Omental fat pad (tissue), 4 donors: ENCODE measurements around the gene VSIG8. TPM values are rescaled to one million over a fixed set of nuclear protein-coding genes. Genes with fewer than 3 reads are reported as not detected.
A peak's percentile ranks its signal among the peaks of the same experiment; 100 is the strongest.

Experiments
- ATAC-seq: fragments of 150-250 bp; one replicate; pipeline ENCODE4 v1.9.1; 2016; ENCODE audit warnings: mild to moderate bottlenecking, moderate library complexity; ENCODE audit not compliant: low FRiP score
- DNase-seq: peaks from one replicate; pipeline ENCODE4 v3.0.0-alpha.2; 2019; ENCODE audit warnings: low spot score
- total RNA-seq, 4 donors: library from RNA; depleted of rRNA; stranded (reverse); fragments of >200 nt; gene quantifications; one replicate each; pipeline ENCODE4 v1.1.0, GENCODE V29; 2016
- TF ChIP-seq, protein P1 (sequence below), 3 donors: fragments of 450-650 bp; IDR thresholded peaks; one replicate each; pipeline ENCODE4 v1.5.1; 2016 to 2017; ENCODE audit warnings: antibody characterized with exemption in 3 of 3, mild to moderate bottlenecking in 3 of 3, moderate library complexity in 2 of 3

The VSIG8 gene
- total RNA-seq, 4 donors from 2014 or later: not detected

DNA sequence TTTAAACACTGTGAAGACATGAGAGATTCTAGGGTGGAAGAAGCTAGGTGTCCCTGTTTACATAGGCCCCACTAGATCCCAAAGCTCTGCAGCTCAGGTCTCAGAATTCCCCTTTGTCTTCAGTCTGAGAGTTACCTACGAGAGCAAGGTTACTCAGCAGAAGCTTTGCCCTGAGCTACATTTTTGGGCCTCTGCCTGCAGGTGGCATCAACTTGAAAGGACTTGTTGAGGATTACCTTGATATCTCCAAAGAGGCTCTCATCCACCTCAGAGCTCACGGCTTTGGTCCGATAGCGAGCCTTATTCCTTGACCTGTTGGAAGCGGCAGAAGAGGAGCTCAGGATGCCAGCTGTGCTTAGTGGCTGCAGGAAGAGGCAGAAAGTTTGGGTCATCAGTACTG, 30.5 kb upstream of the VSIG8 start:
- ATAC-seq: no peak
- TF ChIP-seq, protein P1, sequence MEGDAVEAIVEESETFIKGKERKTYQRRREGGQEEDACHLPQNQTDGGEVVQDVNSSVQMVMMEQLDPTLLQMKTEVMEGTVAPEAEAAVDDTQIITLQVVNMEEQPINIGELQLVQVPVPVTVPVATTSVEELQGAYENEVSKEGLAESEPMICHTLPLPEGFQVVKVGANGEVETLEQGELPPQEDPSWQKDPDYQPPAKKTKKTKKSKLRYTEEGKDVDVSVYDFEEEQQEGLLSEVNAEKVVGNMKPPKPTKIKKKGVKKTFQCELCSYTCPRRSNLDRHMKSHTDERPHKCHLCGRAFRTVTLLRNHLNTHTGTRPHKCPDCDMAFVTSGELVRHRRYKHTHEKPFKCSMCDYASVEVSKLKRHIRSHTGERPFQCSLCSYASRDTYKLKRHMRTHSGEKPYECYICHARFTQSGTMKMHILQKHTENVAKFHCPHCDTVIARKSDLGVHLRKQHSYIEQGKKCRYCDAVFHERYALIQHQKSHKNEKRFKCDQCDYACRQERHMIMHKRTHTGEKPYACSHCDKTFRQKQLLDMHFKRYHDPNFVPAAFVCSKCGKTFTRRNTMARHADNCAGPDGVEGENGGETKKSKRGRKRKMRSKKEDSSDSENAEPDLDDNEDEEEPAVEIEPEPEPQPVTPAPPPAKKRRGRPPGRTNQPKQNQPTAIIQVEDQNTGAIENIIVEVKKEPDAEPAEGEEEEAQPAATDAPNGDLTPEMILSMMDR (IDR thresholded peaks at IDR 0.05): no peak
- DNase-seq: no peak

DNA sequence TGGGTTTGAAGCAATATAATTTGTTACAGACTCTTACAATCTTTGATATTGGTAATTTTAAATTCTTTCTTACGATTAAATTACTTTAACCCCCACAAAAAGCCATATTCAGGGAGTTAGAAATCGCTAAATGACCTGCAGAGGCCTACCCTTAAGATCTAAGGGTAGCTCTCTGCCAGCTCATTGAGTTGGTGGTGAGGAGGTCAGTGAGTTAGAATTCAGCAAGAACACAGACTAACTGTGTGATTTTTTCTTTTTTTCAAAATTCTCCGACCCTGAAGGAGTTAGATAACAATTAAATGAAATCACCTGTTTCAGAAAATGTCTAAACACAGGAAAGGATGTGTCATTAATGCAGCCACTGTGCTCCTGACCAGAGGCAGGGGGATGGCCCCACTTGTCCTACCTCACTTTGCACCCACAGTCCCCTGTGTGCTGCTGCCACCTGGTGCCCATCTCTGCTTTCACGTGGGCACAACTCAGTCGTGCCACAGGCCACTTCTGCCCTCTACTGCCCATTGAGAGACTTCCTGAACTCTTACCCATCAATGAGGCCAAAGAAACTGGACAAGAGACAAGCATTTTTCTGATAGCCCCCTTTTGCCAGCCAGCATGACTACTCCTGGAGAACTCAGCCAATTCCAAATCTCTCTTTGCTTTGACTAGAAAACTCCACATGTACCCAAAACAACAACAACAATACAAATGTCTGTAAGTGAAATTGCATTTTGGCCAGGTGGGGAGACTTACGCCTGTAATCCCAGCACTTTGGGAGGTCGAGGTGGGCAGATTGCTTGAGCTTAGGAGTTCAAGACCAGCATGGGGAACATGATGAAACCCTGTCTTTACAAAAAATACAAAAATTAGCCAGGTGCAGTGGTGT, 29.1 kb upstream of the VSIG8 start:
- peak; percentile 66 for DNase-seq
- TF ChIP-seq, protein P1 (IDR thresholded peaks at IDR 0.05): peak in 2 of 3 donors; percentile 93 to 96
- peak; percentile 93 for ATAC-seq

DNA sequence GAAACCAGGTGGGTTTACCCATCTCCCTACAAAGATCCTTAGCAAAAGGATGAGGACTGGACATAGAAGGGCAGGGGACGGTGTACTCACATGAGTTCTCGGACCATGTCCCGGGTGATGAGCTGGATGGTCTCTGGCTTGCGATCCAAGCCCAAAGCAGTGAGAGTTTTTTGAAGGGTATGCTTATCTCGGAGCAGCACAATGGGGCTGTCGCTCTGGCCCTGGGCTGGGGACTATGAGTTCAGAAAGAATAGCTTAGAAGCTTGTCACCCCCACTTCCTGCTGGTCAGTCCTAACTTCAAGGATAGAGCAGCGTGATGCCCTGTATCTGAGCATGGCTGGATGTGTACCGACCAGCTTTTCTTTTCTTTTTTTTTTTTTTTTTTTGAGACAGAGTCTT, 27.9 kb upstream of the VSIG8 start:
- ATAC-seq (no peak), DNase-seq (no peak)
- TF ChIP-seq, protein P1 (IDR thresholded peaks at IDR 0.05): no peak

DNA sequence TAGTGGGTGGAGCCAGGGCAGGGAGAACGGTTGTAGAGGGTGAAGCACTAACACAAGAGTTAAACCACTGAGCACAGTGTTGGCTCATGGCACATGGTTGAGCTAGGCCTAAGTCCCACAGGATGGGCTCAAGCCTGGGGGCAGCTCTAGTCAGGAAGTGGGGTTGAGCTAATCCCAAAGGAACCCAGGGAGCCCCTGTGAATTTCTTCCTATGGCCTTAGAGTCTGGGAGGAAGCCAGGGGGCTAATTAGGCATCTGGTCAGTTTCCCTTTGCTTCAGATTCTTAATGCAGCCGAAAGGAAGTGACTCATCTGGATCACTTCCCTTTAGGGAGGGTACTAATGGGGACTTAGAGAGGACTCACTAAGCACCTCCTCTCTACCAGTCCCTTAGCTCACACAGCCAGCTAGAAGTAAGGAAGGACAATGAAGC, 27.4 kb upstream of the VSIG8 start:
- no peak for DNase-seq
- ATAC-seq: peak; percentile 59
- TF ChIP-seq, protein P1 (IDR thresholded peaks at IDR 0.05): no peak

DNA sequence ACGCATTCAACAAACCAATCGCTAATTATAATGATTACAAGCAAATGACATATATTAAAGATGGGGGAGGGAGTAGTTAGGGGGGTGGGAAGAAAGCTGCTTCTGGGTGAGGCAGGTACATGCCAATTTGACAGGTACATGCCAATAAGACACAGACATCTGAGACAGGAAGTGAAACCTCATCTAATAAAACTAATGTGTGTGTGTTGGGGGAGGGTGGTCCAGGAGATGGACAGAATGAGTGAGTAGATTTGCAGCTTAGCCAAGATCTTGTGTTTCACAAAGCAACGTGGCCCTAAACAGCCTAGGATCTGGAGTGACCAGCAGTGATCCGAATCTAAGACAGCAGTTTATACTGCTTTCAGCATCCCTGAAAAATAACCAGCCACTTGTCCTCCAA, 26.7 kb upstream of the VSIG8 start:
- DNase-seq: no peak
- ATAC-seq: no peak
- TF ChIP-seq, protein P1 (IDR thresholded peaks at IDR 0.05): no peak

DNA sequence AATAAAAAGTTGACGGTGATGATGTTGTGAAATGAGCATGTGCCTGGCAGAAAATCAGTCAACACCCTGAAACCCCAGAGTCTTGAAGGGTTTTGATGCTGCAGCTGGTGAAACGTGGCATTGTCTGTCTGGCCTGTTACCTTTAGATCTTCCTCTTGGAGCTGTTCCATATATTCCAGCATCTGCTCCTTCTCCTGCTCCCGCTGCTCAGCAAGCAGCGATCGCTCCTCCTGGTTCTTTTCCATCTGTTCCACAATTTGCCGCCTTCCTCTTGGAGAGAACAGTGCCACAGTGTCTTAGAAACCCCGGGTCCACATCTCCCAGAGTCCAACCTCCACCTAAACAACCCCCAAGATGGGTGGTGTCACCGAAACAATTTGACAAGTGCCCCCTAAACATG, 21.8 kb upstream of the VSIG8 start:
- ATAC-seq (no peak), DNase-seq (no peak)
- TF ChIP-seq, protein P1 (IDR thresholded peaks at IDR 0.05): no peak

DNA sequence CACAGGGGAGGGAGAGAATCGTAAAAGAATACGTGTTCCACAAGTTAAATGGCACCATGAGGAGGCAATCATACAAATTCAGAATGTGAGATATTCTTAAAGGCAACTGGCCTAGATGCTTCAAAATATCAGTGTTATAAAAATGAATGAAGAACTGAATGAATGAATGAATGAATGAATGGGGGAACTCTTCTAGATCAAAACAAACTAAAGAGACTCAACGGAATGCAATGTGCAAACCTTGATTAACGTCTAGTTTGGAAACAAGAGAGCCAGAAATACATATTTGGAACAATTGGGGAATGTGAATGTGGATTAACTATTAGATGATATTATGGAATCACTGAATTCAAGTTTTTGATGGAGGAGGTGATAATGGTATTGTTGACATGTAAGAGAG, 20.7 kb upstream of the VSIG8 start:
- ATAC-seq: no peak
- TF ChIP-seq, protein P1 (IDR thresholded peaks at IDR 0.05): no peak
- DNase-seq: no peak
